ENCODE data around the gene ATG5.

DNA sequence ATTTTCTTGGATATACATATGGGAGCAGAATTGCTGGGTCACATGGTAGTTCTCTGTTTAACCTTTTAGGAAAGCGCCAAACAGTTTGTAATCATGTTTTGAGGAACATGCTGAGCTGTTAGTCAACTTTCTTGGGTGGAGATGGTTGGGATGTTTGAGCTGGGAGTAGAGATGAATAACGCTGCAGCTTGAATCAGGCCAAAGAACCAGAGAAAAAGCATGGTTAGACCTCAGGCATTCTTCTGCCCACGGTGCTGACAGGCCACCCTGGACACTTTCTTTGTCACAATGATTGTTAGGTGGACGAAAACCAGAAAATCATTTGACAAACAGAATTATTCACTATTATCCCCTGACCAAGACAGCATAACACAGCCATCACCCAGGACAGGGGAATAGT is 172.6 kb downstream of the ATG5 start:
- TF ChIP-seq, protein P1, sequence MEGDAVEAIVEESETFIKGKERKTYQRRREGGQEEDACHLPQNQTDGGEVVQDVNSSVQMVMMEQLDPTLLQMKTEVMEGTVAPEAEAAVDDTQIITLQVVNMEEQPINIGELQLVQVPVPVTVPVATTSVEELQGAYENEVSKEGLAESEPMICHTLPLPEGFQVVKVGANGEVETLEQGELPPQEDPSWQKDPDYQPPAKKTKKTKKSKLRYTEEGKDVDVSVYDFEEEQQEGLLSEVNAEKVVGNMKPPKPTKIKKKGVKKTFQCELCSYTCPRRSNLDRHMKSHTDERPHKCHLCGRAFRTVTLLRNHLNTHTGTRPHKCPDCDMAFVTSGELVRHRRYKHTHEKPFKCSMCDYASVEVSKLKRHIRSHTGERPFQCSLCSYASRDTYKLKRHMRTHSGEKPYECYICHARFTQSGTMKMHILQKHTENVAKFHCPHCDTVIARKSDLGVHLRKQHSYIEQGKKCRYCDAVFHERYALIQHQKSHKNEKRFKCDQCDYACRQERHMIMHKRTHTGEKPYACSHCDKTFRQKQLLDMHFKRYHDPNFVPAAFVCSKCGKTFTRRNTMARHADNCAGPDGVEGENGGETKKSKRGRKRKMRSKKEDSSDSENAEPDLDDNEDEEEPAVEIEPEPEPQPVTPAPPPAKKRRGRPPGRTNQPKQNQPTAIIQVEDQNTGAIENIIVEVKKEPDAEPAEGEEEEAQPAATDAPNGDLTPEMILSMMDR (IDR thresholded peaks at IDR 0.05), result no peak
- TF ChIP-seq POLR2A (IDR thresholded peaks at IDR 0.05), result no peak
